Activated CD8-positive, alpha-beta memory T cell treated with anti-CD3 and anti-CD28 coated beads, Interleukin-2, amount 50 U/mL, for 1 hour (primary cell): ENCODE data around the gene ANKRD28.
"Not testable (repeated sequence)": the region's sequence is repeated elsewhere in the genome, so short reads cannot be mapped to it uniquely, and the experiment has no call there.

ENCODE experiments used
- DNase-seq: peaks from one replicate; pipeline ENCODE4 v3.0.0-alpha.2; 2020; ENCODE audit errors: extremely low read depth

The ANKRD28 gene

GRCh38 chr3:15803921-15804320 lies 6.1 kb upstream of the ANKRD28 start:
- DNase-seq, result no peak

GRCh38 chr3:15801298-15801697 lies 3.5 kb upstream of the ANKRD28 start:
- no peak for DNase-seq

GRCh38 chr3:15800780-15801179 lies 3.0 kb upstream of the ANKRD28 start:
- no peak for DNase-seq

GRCh38 chr3:15800327-15800726 lies 2.5 kb upstream of the ANKRD28 start:
- DNase-seq, result no peak

- DNase-seq, result no peak
Observed at GRCh38 chr3:15798533-15799245, 910 bp upstream of the ANKRD28 start.

GRCh38 chr3:15796771-15797641 lies 773 bp downstream of the ANKRD28 start:
- DNase-seq, result no peak

- DNase-seq, result no peak
Observed at GRCh38 chr3:15796331-15796730, 1.4 kb downstream of the ANKRD28 start.

GRCh38 chr3:15795651-15796308 lies 2.0 kb downstream of the ANKRD28 start:
- no peak for DNase-seq

GRCh38 chr3:15794842-15795650 lies 2.7 kb downstream of the ANKRD28 start:
- DNase-seq, result no peak

- DNase-seq, result no peak
Observed at GRCh38 chr3:15794303-15794771, 3.4 kb downstream of the ANKRD28 start.

- no peak for DNase-seq
Observed at GRCh38 chr3:15791525-15791924, 6.3 kb downstream of the ANKRD28 start.

- DNase-seq, result no peak
Observed at GRCh38 chr3:15787941-15788340, 9.8 kb downstream of the ANKRD28 start.

GRCh38 chr3:15787526-15787925 lies 10.3 kb downstream of the ANKRD28 start:
- DNase-seq, result no peak

- no peak for DNase-seq
Observed at GRCh38 chr3:15783361-15783969, 14.3 kb downstream of the ANKRD28 start.

- no peak for DNase-seq
Observed at GRCh38 chr3:15782429-15782828, 15.3 kb downstream of the ANKRD28 start.

- no peak for DNase-seq
Observed at GRCh38 chr3:15781637-15782402, 16.0 kb downstream of the ANKRD28 start.

- no peak for DNase-seq
Observed at GRCh38 chr3:15781131-15781530, 16.6 kb downstream of the ANKRD28 start.

GRCh38 chr3:15779111-15779510 lies 18.7 kb downstream of the ANKRD28 start:
- DNase-seq, result no peak

- no peak for DNase-seq
Observed at GRCh38 chr3:15778332-15778858, 19.4 kb downstream of the ANKRD28 start.

- DNase-seq, result not testable (repeated sequence)
Observed at GRCh38 chr3:15774931-15775560, 22.7 kb downstream of the ANKRD28 start.
